Fibroblast of lung (primary cell): Measurements from ENCODE around the gene HMBS. TPM values are rescaled to one million over a fixed set of nuclear protein-coding genes. Genes with fewer than 3 reads are reported as not detected.

ENCODE experiments used
- DNase-seq, 2 donors: peaks; one replicate each; pipeline versions ENCODE4 v3.0.0 to v3.0.0-alpha.2; 2010; ENCODE audit warnings: low read depth in 2 of 2
- H2AFZ ChIP-seq: 2 replicates; pipeline ENCODE4 v1.5.1; 2012; ENCODE audit warnings: low read length, control low read depth, inconsistent platforms
- H3K27ac ChIP-seq: 2 replicates; pipeline ENCODE4 v1.5.1; 2011; ENCODE audit warnings: low read length, control low read depth; ENCODE audit not compliant: insufficient read depth
- H3K27me3 ChIP-seq: 2 replicates; pipeline ENCODE4 v1.5.1; 2011; ENCODE audit warnings: mild to moderate bottlenecking, low read length; ENCODE audit not compliant: control insufficient read depth, insufficient read depth
- H3K36me3 ChIP-seq: 2 replicates; pipeline ENCODE4 v1.5.1; 2011; ENCODE audit warnings: low read length; ENCODE audit not compliant: control insufficient read depth, insufficient read depth
- H3K4me1 ChIP-seq: 2 replicates; pipeline ENCODE4 v1.5.1; 2011; ENCODE audit warnings: low read length; ENCODE audit not compliant: control insufficient read depth, insufficient read depth; ENCODE audit errors: extremely low read depth
- H3K4me2 ChIP-seq: 2 replicates; pipeline ENCODE4 v1.5.1; 2011; ENCODE audit warnings: low read length, control low read depth; ENCODE audit not compliant: insufficient read depth; ENCODE audit errors: extremely low read depth
- H3K4me3 ChIP-seq, 4 experiments: fragments of 200-600 bp in 1 of 4; sonication (generic) in 1 of 4; replicated peaks in 1 of 4; 2 replicates each; pipeline ENCODE4 v1.5.1; 2011 to 2016; ENCODE audit warnings: low read length in 4 of 4, low read depth in 3 of 4, mild to moderate bottlenecking in 3 of 4, control low read depth in 2 of 4, inconsistent platforms in 1 of 4, mixed read lengths in 1 of 4; ENCODE audit not compliant: insufficient read depth in 1 of 4; ENCODE audit errors: control extremely low read depth in 1 of 4
- H3K79me2 ChIP-seq: 2 replicates; pipeline ENCODE4 v1.5.1; 2012; ENCODE audit warnings: mild to moderate bottlenecking, low read length, inconsistent platforms; ENCODE audit not compliant: control insufficient read depth, insufficient read depth
- H3K9ac ChIP-seq: 2 replicates; pipeline ENCODE4 v1.5.1; 2011; ENCODE audit warnings: mild to moderate bottlenecking, low read length, control low read depth; ENCODE audit not compliant: insufficient read depth
- H3K9me3 ChIP-seq: 2 replicates; pipeline ENCODE4 v1.5.1; 2012; ENCODE audit warnings: low read depth, low read length; ENCODE audit not compliant: control insufficient read depth, insufficient read depth
- H4K20me1 ChIP-seq: 2 replicates; pipeline ENCODE4 v1.5.1; 2011; ENCODE audit warnings: low read length; ENCODE audit not compliant: control insufficient read depth, insufficient read depth; ENCODE audit errors: extremely low read depth
- EZH2 ChIP-seq: IDR thresholded peaks from 2 replicates; pipeline ENCODE4 v1.5.1; 2012; ENCODE audit warnings: low read length, control low read depth, mild to moderate bottlenecking; ENCODE audit errors: missing control alignments
- polyA plus RNA-seq, 2 donors: library from polyadenylated mRNA; depleted of rRNA in 1 of 2; stranded (reverse) in 1 of 2; unstranded in 1 of 2; fragments of >200 nt; gene quantifications; 2 replicates each; pipeline ENCODE4 v1.2.1, GENCODE V29; 2011 to 2012; ENCODE audit warnings: missing spikeins in 1 of 2
- total RNA-seq: library from RNA; depleted of rRNA; stranded (reverse); fragments of >200 nt; gene quantifications from 2 replicates; pipeline ENCODE4 v1.2.1, GENCODE V29; 2014
- TF ChIP-seq, protein P1 (sequence below), 2 donors: IDR thresholded peaks in 1 of 2; conservative IDR thresholded peaks in 1 of 2; 1 replicate in 1 of 2; 2 replicates in 1 of 2; pipeline ENCODE4 v1.5.1; 2011 to 2012; ENCODE audit warnings: low read length in 2 of 2, control low read depth in 1 of 2, inconsistent platforms in 1 of 2, low read depth in 1 of 2, mild to moderate bottlenecking in 1 of 2

HMBS gene
- total and polyA plus RNA-seq, 2 donors (not counting 1 experiment from before 2014, with no cell fraction given): 9.4 to 23.8 TPM

GRCh38 chr11:119121008-119121810, 36.5 kb downstream of the HMBS start, which contains the start of gene HINFP:
Gene HINFP (plus strand): TSS chr11:119121580. CDS start chr11:119126945, 5,365 bp downstream.
- Histone ChIP-seq H3K4me1 (peaks cover 10% of the 10 kb centered on the region), H2AFZ (peak within 1 kb of the TSS; percentile 94), H3K36me3 (peaks cover 3% of the 10 kb centered on the region), H3K27ac (peak within 1 kb of the TSS; percentile 84), H3K9me3 (no peaks in the 10 kb centered on the region), H3K27me3 (no peaks in the 10 kb centered on the region), H3K4me2 (peak within 1 kb of the TSS; percentile 97), H3K79me2 (peaks cover 18% of the 10 kb centered on the region), H4K20me1 (no peaks in the 10 kb centered on the region), H3K4me3 (peak within 1 kb of the TSS; percentile 80 to 98 (median 90)), H3K9ac (peak within 1 kb of the TSS; percentile 80)
- peak; percentile 98 to 99 for DNase-seq
- TF ChIP-seq, protein P1, sequence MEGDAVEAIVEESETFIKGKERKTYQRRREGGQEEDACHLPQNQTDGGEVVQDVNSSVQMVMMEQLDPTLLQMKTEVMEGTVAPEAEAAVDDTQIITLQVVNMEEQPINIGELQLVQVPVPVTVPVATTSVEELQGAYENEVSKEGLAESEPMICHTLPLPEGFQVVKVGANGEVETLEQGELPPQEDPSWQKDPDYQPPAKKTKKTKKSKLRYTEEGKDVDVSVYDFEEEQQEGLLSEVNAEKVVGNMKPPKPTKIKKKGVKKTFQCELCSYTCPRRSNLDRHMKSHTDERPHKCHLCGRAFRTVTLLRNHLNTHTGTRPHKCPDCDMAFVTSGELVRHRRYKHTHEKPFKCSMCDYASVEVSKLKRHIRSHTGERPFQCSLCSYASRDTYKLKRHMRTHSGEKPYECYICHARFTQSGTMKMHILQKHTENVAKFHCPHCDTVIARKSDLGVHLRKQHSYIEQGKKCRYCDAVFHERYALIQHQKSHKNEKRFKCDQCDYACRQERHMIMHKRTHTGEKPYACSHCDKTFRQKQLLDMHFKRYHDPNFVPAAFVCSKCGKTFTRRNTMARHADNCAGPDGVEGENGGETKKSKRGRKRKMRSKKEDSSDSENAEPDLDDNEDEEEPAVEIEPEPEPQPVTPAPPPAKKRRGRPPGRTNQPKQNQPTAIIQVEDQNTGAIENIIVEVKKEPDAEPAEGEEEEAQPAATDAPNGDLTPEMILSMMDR (conservative IDR thresholded peaks at IDR 0.05 in 1 of 2, IDR thresholded peaks at IDR 0.05 in 1 of 2; ENCODE audit: low read depth in 1 of 2, low read length in 2 of 2): no peak

DNA sequence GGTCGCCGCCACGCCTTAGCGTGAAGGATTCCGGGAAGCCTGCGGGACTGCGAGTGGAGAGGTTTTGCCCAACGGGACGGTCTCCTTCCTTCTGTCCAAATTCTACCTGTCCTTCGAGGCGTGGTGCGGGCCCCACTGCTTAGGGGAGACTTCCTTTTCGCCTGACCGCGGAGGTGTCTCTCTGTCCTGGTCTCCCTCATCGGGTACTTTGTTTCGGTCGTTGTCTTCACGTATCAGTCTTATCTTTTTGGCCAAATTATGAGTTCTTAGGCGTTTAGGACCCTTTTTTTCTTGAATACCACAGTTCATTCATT, 37.1 kb downstream of the HMBS start:
- Histone ChIP-seq H3K9ac (peak overlapping the region; percentile 80), H3K4me3 (peak overlapping the region; percentile 80 to 98 (median 90)), H2AFZ (peak overlapping the region; percentile 94), H3K27ac (peak overlapping the region; percentile 84), H3K27me3 (no peaks in the 10 kb centered on the region), H3K79me2 (peaks cover 18% of the 10 kb centered on the region), H3K4me1 (peaks cover 10% of the 10 kb centered on the region), H4K20me1 (no peaks in the 10 kb centered on the region), H3K4me2 (peak overlapping the region; percentile 97), H3K36me3 (peaks cover 2% of the 10 kb centered on the region), H3K9me3 (no peaks in the 10 kb centered on the region)
- DNase-seq: no peak
- no peak for TF ChIP-seq EZH2
- TF ChIP-seq, protein P1 (conservative IDR thresholded peaks at IDR 0.05 in 1 of 2, IDR thresholded peaks at IDR 0.05 in 1 of 2; ENCODE audit: low read depth in 1 of 2, low read length in 2 of 2): no peak

- no peak for TF ChIP-seq EZH2
- TF ChIP-seq, protein P1 (conservative IDR thresholded peaks at IDR 0.05 in 1 of 2, IDR thresholded peaks at IDR 0.05 in 1 of 2; ENCODE audit: low read depth in 1 of 2, low read length in 2 of 2): no peak
- H2AFZ ChIP-seq: no peak overlapping the region
- H3K79me2 ChIP-seq: peaks cover 18% of the 10 kb centered on the region
- no peak overlapping the region for H3K9ac ChIP-seq
- no peak for DNase-seq
- no peaks in the 10 kb centered on the region for H3K9me3 ChIP-seq
- no peaks in the 10 kb centered on the region for H3K27me3 ChIP-seq
- H3K27ac ChIP-seq: no peak overlapping the region
- peaks cover 7% of the 10 kb centered on the region for H3K36me3 ChIP-seq
- no peaks in the 10 kb centered on the region for H4K20me1 ChIP-seq
- peaks cover 6% of the 10 kb centered on the region for H3K4me1 ChIP-seq
- H3K4me3 ChIP-seq: no peak overlapping the region
- H3K4me2 ChIP-seq: no peak overlapping the region
Measured at GRCh38 chr11:119125821-119126220, 41.1 kb downstream of the HMBS start.
